Hematopoietic multipotent progenitor cell treated with erythropoietin and hydrocortisone succinate and interleukin-3 and kit ligand, for 4 days (in vitro differentiated cells): ENCODE measurements around the gene PGC.

Source experiments
- DNase-seq: peaks from one replicate; pipeline ENCODE4 v3.0.0-alpha.2; 2015

The PGC gene

DNA sequence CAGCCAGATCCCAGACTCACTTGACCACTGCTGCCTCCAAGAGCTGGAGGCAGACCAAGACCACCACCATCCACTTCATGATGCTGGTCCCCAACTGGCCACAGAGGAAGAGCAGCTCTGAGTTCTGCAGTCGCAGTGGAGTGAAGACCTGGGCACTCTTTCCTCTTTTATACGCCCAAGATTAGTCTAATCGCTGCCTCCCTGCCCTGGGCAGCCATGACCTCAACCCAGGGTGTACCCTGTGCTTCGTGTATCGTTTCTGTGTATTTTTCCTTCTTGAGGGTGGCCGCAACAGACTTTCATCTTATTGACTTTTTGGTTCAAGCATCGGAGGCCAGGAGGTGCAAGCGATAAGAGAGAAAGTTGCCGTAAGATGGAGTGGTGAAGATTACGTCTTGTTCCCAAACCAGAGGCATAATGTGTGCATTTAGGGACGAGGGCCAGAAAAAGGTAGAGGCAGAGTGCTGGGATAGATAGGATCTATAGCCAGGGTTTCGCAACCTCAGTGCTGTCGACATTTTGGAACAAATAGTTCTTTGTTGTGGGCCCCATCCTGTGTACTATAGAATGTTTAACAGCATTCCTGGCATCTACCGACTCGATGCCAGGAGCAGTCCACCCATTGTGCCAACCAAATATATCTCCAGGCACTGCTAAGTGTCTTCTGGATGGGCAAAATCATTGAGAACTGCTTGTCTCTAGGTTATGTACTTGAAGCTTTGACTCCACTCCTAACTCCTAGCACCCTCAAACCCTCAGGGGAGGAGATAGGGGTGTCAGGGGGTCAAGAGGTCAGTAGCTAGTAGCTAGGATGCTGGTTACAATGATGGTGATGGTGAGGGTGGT lies at the start of gene PGC:
TSS of gene PGC (minus strand) at position 142 of the 846 bp plus-strand sequence. CDS start at position 79, 63 bp downstream.
- no peak for DNase-seq

DNA sequence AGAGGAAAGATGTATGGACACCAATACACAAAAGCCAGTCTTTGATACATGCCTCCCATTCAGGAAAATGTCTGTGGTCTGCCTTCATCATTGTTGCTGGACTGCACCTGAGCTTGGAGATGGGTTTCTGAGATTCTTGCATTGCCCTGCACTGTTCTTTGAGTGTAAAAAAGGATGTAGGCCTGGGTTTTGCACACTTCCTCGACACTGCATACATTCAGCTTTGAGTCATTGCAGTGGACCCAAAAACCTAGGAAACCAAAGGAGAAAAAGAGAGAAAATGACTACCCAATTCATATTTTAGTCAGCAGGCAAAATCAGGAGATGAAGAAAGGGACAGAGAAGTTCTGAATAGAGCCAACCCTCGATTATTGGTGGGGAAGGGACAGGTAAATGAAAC lies 49.3 kb upstream of the PGC start:
- no peak for DNase-seq

DNA sequence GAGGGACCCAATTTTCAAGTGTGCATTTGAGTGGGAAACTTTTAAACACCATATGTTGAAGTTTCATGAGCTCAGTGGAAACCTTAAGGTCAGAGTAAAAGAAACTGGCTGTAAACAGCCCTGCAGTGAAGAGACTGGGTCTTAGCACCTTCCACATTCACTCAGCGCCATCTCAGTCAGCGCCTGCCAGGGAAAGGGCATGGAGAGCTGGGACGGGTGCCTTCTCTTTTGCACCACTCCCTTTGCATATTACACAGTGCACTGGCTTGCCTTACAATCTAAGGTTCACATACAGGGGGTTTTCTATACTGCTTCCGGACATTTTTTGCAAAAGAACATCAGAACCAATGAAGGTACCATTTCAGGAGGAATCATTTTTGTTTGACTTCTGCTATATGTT lies 44.8 kb upstream of the PGC start:
- no peak for DNase-seq

DNA sequence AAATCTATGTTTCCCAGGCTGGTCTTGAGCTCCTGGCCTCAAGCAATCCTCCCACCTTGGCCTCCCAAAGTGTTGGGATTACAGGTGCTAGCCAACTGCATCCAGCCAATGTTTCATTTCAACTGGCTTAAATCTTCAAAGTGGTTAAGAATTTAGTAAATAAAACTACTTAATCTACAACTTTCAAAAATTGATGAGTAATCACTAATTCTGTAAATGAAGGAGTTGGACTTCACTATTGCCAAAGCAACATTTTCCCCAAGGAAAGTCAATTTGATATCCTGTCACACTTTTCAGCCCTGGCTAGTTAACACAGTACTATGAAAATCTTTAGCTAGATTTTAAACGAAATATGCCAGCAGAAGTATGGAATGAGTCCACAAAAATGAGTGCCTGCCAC lies 44.1 kb upstream of the PGC start:
- DNase-seq = no peak

DNA sequence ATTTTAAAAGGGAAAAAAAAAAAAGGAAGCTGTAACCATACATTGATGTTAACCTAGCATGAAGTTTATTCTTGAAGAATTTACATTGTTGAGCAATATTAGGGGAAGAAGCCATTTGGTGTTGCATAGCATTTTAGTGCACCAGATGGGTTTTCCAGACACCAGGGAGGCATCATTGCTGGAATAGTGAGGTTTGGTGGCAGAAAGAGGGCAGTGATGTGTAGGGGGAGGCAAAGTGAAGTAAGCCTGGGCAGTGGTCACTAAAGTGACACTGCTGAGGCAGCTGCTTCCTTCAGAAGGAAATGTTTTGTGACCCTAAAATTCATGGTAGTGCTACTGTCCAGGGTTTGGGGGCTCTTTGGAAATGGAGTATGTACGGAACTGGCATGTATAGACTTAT lies 42.8 kb upstream of the PGC start:
- no peak for DNase-seq

DNA sequence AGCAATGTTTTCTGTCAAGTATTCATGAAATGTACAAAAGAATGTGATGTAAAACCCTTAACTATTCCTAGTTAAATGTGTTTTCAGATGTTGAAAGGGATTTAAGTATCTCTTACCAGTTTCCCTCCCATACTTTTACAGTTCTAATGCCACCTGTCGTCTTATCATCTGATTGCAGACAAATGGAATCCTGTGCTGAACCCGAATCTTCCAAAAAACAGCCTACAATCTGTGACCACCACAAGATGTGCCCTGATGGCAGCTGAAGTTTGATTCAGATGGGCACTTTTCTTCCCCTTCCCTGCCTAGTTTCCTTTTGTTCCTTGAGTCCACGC lies 42.2 kb upstream of the PGC start:
- no peak for DNase-seq

DNA sequence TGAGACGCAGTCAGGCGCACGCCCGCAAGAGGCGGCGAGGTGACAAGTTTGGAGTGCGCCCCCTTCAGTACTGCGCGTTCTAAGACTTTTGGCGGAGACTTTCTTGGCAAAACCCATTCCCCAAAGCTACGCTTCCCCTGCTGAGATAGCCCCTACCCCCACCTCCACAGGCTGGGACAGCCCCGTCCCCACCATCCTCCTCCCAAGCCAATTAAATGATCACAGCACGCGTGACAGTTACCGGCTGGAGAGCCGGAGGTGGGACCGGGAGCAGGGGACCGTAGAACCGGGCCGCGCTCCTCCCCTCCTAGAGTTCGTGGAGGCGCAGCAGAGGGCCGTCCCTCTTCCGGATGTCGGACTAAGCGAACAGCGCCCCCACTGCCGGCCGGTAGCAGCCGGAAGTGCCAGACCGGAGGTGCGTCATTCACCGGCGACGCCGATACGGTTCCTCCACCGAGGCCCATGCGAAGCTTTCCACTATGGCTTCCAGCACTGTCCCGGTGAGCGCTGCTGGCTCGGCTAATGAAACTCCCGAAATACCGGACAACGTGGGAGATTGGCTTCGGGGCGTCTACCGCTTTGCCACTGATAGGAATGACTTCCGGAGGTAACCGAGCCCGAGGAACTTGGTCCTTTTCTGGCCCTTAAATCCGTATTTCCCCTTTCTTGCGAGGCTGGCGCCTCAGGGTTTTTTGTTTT lies 40.2 kb upstream of the PGC start, which contains the start of gene TOMM6:
TSS of gene TOMM6 (plus strand) at position 476 of the 699 bp plus-strand sequence. CDS start at position 480, 4 bp downstream.
- DNase-seq = peak; percentile 98

DNA sequence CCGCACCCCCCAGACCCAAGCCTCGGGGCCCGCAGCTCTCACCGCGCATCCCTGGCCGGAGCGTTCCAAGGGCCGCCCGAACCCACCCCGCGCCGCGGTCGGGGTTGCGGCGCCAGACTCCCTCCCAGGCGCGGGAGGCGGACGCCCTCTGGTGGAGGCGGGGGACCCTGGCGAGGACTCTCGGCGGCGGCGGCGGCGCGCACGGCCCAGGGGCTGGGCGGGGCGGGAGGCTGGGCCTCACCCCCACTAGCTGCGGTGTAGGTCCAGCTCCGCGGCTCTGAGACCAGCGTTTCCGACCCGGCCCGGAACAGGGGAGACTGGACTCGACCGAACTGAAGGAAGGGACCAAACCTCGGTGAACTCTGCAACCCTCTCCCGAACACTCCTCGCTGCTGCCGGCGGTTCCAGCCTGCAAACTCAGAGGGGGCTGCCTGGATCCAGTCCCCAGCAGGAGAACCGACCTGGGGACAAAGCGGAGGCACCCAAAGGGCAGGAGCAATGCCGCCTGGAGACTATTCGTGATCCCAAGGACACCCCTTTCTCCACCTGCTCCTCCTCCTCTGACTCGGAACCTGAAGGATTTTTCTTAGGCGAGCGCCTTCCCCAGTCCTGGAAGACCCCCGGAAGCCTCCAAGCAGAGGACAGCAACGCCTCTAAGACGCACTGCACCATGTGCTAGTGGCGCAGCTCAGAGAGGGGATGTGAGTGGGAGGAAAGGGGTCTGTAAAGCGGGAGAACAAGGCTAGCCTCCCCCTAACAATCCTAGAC lies 39.4 kb upstream of the PGC start:
- peak; percentile 92 for DNase-seq

DNA sequence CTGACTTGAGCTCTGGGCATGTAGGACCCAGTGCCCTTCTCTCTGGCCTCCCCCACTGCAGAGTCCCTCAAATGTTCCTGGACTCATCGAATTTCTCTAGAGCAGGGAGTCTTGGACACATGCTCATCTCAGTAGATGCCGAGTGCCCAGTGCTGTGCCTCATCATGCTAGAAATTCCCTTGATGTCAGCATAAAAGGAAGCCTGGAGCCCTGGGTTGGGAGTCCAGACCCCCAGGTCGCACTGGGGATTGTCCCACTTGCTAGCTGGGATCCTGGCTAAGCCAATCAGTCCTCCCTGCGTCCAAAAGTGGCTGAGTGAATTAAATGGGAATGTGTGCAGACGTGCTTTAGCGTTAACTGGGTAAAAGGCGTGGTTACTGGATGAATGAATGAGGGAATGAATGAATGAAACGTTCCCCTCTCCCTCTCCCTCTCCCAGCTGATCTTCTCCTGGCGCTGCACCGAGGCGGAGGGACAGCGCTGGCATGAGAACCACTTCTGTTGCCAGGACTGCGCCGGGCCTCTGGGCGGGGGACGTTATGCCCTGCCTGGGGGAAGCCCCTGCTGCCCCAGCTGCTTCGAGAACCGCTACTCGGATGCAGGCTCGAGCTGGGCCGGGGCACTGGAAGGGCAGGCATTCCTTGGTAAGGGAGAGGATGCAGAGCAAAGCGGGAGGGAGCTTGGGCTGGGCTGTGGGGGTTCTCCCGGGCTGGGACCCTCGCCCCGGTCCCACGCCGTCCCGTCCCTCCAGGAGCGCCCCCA lies 38.7 kb upstream of the PGC start:
- no peak for DNase-seq

DNA sequence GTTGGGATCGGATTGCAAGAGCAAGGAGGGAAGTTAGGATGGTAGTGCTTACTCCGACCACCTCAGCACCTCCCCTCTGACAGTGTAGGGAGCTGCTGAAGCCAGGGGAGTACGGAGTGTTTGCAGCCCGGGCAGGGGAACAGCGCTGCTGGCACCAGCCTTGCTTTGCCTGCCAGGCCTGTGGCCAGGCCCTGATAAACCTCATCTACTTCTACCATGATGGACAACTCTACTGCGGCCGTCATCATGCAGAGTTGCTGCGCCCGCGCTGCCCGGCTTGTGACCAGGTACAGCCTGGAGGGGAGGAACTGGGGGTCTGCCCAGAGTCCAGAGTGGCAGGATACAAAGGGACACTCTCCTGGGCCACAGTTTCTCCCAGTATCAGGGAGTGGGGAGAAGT lies 38.1 kb upstream of the PGC start:
- DNase-seq = no peak

DNA sequence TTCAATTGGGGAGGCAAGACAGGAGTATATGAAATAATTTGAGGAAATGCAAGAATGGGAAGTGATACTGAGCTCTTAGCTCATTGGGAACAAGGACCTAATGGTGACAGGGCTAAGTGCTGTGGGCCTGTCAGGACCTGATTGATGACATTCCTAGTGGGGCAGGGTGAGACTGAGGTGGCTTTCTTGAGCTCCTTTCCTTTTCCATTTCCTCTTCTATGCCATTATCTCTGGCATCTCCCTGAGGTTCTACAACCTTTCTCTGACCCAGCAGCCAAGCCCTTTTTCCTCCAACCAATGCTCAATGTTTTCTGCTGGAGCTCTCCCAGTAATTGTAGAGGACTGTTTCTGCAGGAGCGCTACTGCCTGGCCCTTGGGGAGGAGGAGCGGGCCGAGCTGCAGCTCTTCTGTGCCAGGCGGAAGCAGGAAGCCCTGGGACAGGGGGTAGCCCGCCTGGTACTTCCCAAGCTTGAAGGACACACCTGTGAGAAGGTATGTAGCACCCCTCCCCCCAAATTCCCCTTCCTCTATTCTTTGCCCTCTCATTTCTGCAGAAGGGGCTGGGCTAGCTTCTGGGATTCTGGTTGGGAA lies 37.5 kb upstream of the PGC start:
- DNase-seq = no peak

DNA sequence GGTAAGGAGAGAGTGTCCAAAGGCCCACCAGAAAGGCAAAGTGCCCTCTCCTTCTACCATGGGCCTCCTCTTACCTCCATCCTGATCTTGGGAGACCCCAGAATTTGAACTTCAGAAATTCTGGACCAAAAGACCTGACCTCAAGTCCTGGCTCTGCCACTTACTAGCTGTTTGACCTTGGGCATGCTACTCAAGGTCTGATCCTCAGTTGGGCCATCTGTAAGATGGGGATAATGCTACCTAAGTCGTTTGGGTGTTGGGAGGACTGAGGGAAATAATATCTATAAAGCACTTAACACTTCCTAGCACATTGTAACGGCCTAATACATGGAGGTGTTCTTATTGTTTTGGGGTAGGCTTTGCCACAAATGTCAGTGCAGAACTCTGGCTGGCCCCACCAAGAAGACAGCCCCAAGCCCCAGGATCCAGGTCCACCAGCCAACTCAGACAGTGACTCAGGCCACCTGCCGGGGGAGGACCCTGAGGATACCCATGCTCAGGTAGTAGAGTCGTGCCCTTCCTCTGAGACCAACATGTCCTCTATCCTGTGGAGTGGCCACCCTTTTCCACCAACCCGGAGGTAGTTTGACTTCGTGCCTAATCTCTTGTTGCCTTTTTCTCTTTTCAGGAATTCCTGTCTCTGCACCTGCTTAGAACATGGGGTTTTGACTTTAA lies 36.0 kb upstream of the PGC start:
- no peak for DNase-seq

DNA sequence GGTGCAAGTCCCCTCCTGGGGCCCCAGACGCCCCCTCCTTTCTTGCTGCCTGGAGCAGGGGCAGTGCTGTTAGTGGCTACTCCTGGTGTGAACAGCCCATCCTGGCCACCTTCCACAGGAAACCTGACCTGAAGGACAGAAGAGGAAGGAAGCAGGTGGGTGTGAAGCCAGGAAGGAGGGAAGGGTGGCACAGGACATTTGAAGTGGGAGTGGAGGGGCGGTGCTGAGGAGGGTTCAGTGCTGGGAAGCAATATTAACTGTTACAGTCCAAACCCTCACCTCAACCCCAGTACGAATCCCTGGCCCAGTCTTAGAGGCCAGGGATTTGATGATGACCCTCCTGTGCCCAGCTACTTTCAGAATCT lies 34.2 kb upstream of the PGC start:
- no peak for DNase-seq

DNA sequence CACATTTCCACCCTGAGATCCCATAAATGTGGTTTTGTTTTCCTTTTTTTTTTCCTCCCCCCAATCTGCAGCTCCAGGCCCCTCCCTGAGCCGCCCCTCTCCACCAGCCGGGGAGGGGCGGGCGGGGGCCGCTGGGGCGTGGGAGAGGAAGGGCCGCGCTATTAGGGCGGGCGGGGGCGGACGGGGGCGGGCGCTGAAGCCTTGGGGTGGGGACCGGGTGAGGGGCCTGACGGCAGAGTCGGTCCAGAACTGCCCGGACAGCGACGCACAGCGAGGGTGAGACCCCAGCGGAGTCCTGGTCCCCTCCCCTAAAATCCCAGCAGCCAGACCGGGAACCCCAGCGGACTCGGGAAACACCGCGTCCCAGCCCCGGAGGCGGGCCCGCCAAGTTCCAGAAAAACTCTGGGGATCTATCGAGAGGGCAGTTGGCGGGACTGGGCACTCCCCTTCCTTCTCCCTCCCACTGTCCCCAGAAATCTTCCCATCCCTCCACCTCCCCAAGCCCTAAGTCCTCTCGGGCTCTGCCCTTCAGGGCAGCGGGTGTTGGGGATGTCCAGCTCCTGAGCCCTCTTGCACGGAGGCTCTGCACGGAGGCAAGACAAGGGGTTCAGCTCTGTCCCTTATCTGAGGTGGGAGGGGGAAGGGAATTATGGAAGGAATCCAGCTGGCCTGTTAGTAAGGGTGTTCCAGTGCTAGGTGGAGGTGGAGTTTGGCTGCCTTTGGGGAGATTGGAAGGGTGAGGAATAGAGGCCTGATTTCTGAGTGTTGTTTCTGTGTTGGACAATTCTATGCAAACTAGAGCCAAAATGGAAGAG lies 33.6 kb upstream of the PGC start, which contains the start of gene PRICKLE4:
TSS of gene PRICKLE4 (plus strand) at position 232 of the 815 bp plus-strand sequence. CDS start 2,692 bp downstream, outside the sequence.
- peak; percentile 49 for DNase-seq

DNA sequence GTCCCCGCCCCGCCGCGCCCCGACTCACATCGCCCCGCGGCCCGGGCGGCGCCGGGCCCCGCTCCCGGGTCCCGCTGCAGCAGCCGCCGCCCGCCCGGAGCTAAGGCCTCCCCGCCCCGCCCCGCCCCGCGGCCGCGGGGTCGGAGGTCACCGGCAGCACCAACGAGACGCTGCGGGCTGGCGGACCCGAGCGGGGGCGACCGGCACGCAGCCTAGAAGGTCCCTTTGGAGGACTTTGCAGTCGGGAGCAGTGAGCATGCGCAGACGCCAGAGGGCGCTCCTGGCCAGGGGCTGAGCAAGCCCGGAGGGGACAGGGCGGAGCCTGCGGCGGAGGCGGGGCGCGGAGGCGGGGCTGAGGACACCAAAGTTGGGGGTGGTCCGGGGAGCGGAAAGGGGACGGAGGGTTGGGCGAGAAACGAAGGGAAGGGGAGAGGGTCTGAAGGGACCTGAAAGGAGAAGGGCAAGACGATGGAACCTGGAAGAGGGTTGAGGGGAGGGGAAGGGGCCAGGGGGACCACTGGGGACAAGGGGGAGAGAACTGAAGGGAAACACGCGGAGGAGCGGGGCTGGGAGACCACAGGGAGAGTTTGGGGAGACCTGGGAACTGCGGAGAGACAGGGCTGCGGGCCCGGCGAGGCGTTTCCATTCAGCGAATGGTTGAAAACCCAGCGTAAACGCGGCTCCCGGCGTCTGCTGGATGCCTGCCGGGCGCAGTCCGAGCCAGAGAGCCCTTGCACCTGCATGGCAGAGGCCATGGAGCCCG lies 32.8 kb upstream of the PGC start, which contains the start of gene FRS3:
TSS of gene FRS3 (minus strand) at position 113 of the 763 bp plus-strand sequence. CDS start 2,913 bp downstream, outside the sequence.
- peak; percentile 98 for DNase-seq

DNA sequence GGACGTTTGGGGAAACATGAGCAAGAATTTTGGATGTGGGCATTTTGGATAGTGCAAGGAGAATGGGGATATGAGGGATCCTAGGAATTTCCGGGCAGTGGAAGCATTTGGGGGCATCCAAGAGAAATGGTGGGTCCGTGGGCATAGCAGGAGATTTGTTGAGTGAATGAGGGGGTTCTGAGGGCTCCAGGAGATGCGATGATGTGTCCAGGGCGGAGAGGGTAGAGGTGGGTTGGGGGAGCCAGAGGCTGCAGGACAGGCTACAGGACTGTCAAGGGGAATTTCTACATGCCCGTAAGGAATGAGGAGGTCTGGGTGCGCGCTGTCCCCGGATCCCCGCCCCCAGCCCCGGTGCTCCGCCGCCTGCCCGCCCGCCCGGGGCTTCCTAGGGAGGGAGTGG lies 32.1 kb upstream of the PGC start:
- no peak for DNase-seq

DNA sequence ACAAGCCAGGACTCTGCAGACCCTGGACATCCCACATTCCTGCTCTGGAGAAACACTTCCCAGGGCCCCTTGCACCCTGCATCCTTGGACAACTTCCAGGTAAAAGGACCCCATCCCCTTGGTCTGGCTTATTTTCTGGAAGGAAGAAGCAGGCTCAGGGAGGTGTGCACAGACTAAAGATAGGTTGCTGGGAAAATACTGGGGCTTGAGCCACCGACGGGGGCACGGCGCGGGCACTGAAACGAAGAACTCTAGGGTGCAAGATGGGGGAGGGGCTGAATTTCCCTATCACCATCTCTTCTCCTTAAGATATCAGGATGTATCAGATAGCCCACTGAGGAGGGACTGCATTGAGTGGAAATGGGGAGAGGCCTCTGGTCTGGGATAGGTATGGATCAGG lies 31.7 kb upstream of the PGC start:
- DNase-seq = no peak

DNA sequence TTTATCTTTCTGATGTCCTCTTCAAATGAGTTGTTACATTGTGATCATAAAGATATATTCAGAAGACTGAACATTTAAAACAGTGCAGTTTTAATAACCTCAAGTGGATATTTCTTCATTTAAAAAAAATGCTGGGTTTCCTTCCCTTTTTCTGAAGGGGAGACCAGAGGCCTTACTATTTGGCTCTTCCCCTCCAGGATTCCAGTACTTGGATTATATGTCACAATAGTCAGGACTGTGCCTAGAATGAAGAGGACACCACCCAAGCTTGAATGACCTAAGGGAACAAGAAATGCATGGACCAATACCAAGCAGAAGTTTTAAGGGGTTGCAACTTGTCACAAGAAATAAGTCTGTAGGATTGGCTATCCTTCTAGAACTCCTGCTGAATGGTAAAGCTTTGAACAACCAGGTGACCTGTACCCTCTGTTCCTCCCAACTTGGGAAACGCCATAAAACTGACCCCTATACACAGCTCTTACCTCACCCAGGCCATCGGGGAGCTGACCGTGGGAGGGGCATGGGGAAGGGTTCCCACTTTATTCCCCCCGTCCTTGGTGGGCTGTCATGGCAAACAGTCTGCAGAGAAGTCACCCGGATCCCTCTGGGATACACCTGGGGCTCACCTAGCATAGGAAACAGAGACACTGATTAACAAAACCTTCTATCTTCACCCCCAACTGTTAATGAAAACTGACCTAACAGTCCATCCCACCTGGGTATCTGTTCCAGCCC lies 30.5 kb upstream of the PGC start:
- DNase-seq = peak; percentile 45

DNA sequence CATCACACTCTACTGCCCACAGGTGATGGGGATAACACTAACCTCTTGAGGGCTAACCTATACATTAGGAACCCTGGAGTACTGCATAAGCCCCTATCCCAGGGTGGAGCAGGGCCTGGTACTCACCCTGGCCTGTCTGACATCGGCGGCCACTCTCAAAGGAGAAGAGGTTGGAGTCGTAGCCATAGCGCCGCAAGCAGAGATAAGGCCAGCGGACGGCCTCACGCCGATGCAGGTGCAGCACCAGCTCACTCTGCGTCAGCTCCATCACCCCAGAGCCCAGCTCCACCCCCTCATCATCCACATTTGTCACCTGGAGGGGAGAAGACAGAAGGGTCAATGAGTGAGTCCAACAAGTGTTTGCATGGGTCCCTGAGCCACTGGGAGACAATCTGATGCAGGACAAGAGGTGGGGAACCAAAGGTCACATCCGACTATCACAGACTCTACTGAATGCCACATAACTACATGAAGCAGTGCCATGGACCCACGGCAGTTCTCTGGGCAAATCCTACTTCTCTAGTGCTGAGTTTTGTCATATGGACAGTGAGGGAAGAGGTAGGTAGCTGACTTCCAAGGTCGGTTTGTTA lies 28.2 kb upstream of the PGC start:
- no peak for DNase-seq
